HCT116 (cell line): ENCODE results near the gene SH3PXD2A. TPM values are rescaled to one million over a fixed set of nuclear protein-coding genes. Genes with fewer than 3 reads are reported as not detected.

Experiments
- ATAC-seq: fragments of 200-7000 bp; cut with Tn5 transposase; 2 replicates; pipeline ENCODE4 v1.9.1; 2020; ENCODE audit warnings: mild to moderate bottlenecking, moderate library complexity
- BruUV-seq: library from RNA; stranded (reverse); fragments of 400-500 nt; replicated peaks from 2 replicates; lab custom pipeline; 2021; lab: Mats Ljungman, UMichigan
- CTCF ChIA-PET: fragments of 300-600 bp; sonication (Branson Sonifier 250); formaldehyde crosslinking; loops from one replicate; lab custom pipeline; 2021; ENCODE audit warnings: antibody characterized with exemption; lab: Charles Lee
- POLR2A ChIA-PET: fragments of 300-600, 350-600 bp; sonication (Branson Sonifier 250); formaldehyde crosslinking; loops from one replicate; lab custom pipeline; 2021; ENCODE audit warnings: antibody characterized with exemption; lab: Charles Lee
- RAD21 ChIA-PET, 2 experiments: fragments of 300-600 bp; sonication (Branson Sonifier 250); formaldehyde crosslinking; loops; one replicate each; lab custom pipeline; 2023; ENCODE audit warnings: low total read pairs in 2 of 2; ENCODE audit not compliant: uncharacterized antibody in 2 of 2, unreplicated experiment in 2 of 2, low non-redundant PET in 1 of 2; lab: Charles Lee
- DNase-seq: peaks from one replicate; pipeline ENCODE4 v3.0.0-alpha.2; 2010; ENCODE audit warnings: low read depth, low spot score
- H2AFZ ChIP-seq: fragments of 200-600 bp; shearing (Covaris generic), sonication (generic); 2 replicates; pipeline ENCODE4 v1.6.1; 2017; ENCODE audit warnings: low read depth, mixed run types, mixed read lengths, antibody characterized with exemption, low read length; ENCODE audit not compliant: poor library complexity, severe bottlenecking
- H3K27ac ChIP-seq: 2 replicates; pipeline ENCODE4 v1.5.1; 2012; ENCODE audit warnings: low read depth, low read length
- H3K27me3 ChIP-seq: fragments of 200-600 bp; sonication (generic); 2 replicates; pipeline ENCODE4 v1.6.1; 2016; ENCODE audit warnings: mixed run types, low read length, mixed read lengths; ENCODE audit not compliant: insufficient read depth
- H3K36me3 ChIP-seq, 2 experiments: fragments of 200-500 bp in 1 of 2; fragments of 200-600 bp in 1 of 2; sonication (Bioruptor generic) in 1 of 2; sonication (generic) in 1 of 2; 2 replicates each; pipeline versions ENCODE4 v1.5.1 to v1.6.1; 2014 to 2016; ENCODE audit warnings: low read length in 2 of 2, inconsistent platforms in 1 of 2, mixed read lengths in 1 of 2, mixed run types in 1 of 2; ENCODE audit not compliant: insufficient read depth in 2 of 2, control insufficient read depth in 1 of 2
- H3K4me1 ChIP-seq, 2 experiments: fragments of 200-600 bp in 1 of 2; sonication (generic) in 1 of 2; 2 replicates each; pipeline versions ENCODE4 v1.5.1 to v1.6.1; 2012 to 2017; ENCODE audit warnings: low read length in 2 of 2, inconsistent platforms in 1 of 2, mild to moderate bottlenecking in 1 of 2, mixed read lengths in 1 of 2, mixed run types in 1 of 2, moderate library complexity in 1 of 2; ENCODE audit not compliant: insufficient read depth in 2 of 2, control insufficient read depth in 1 of 2
- H3K4me2 ChIP-seq: fragments of 200-600 bp; sonication (generic); 2 replicates; pipeline ENCODE4 v1.6.1; 2017; ENCODE audit warnings: mixed run types, low read length, mixed read lengths
- H3K4me3 ChIP-seq, 2 experiments: fragments of 200-600 bp in 1 of 2; sonication (generic) in 1 of 2; replicated peaks in 1 of 2; 2 replicates each; pipeline ENCODE4 v1.5.1; 2011 to 2016; ENCODE audit warnings: low read length in 2 of 2, control low read depth in 1 of 2, low read depth in 1 of 2, mild to moderate bottlenecking in 1 of 2, mixed read lengths in 1 of 2, mixed run types in 1 of 2
- H3K79me2 ChIP-seq: fragments of 200-600 bp; sonication (generic); 2 replicates; pipeline ENCODE4 v1.6.1; 2017; ENCODE audit warnings: mild to moderate bottlenecking, mixed run types, low read length, moderate library complexity, mixed read lengths; ENCODE audit not compliant: insufficient read depth
- H3K9ac ChIP-seq: fragments of 200-600 bp; sonication (generic); 2 replicates; pipeline ENCODE4 v1.6.1; 2016; ENCODE audit warnings: low read length, mixed read lengths
- H3K9me2 ChIP-seq: fragments of 200-600 bp; sonication (generic), shearing (Covaris generic); 2 replicates; pipeline ENCODE4 v1.6.1; 2017; ENCODE audit warnings: mixed run types, mild to moderate bottlenecking, moderate library complexity; ENCODE audit not compliant: insufficient read depth
- H3K9me3 ChIP-seq, 2 experiments: fragments of 200-500 bp in 1 of 2; fragments of 200-600 bp in 1 of 2; sonication (Bioruptor generic) in 1 of 2; sonication (generic) in 1 of 2; 2 replicates each; pipeline ENCODE4 v1.6.1; 2014 to 2017; ENCODE audit warnings: low read length in 2 of 2, mixed read lengths in 2 of 2, inconsistent platforms in 1 of 2, low read depth in 1 of 2, mild to moderate bottlenecking in 1 of 2, mixed run types in 1 of 2, moderate library complexity in 1 of 2; ENCODE audit not compliant: control insufficient read depth in 1 of 2, insufficient read depth in 1 of 2
- H4K20me1 ChIP-seq: fragments of 200-600 bp; sonication (generic), shearing (Covaris generic); 2 replicates; pipeline ENCODE4 v1.6.1; 2017; ENCODE audit warnings: mixed run types, mild to moderate bottlenecking, moderate library complexity; ENCODE audit not compliant: insufficient read depth
- ATF3 ChIP-seq: IDR thresholded peaks from 2 replicates; pipeline ENCODE4 v1.6.1; 2012
- RAD21 ChIP-seq: IDR thresholded peaks from 2 replicates; pipeline ENCODE4 v1.6.1; 2012; ENCODE audit warnings: low read depth, mild to moderate bottlenecking
- ZBTB33 ChIP-seq: IDR thresholded peaks from 2 replicates; pipeline ENCODE4 v1.6.1; 2011; ENCODE audit warnings: mild to moderate bottlenecking, low read length, moderate library complexity; ENCODE audit not compliant: insufficient replicate concordance; ENCODE audit errors: extremely low read depth
- ZNF274 ChIP-seq: fragments of 200-500 bp; sonication (Bioruptor generic); IDR thresholded peaks from 2 replicates; pipeline ENCODE4 v1.6.1; 2014; ENCODE audit warnings: mild to moderate bottlenecking, low read depth, low read length, inconsistent platforms
- intact Hi-C: fragments of 100-400 bp; cut with micrococcal nuclease; formaldehyde crosslinking; loops from 2 replicates; pipeline ENCODE4 v1.10.0; 2022
- total RNA-seq: library from RNA; stranded (reverse); gene quantifications from one replicate; pipeline ENCODE4 v1.2.1, GENCODE V29; 2021; ENCODE audit not compliant: unreplicated experiment

SH3PXD2A gene
- total RNA-seq, 1 experiment from 2014 or later: 8.7 TPM

GRCh38 chr10:103620352-103620740 is 235.0 kb downstream of the SH3PXD2A start (continued):
- TF ChIP-seq ZNF274: no peak
- no peak for TF ChIP-seq RAD21
- TF ChIP-seq ATF3: no peak

- Histone ChIP-seq H4K20me1 (no peaks in the 10 kb centered on the region), H3K9me2 (no peaks in the 10 kb centered on the region), H3K36me3 (no peaks in the 10 kb centered on the region), H3K4me3 (no peak overlapping the region), H3K9me3 (no peaks in the 10 kb centered on the region), H3K4me1 (no peaks in the 10 kb centered on the region), H2AFZ (no peak overlapping the region), H3K79me2 (no peaks in the 10 kb centered on the region), H3K9ac (no peak overlapping the region), H3K27ac (no peak overlapping the region), H3K27me3 (no peaks in the 10 kb centered on the region), H3K4me2 (no peak overlapping the region)
- intact Hi-C loops: no loop called here
- POLR2A ChIA-PET: no interaction called here
- RAD21 ChIA-PET: no interaction called here
- DNase-seq (no peak), ATAC-seq (no peak)
- BruUV-seq: no TSS peak
- TF ChIP-seq ZBTB33: no peak
- CTCF ChIA-PET: no interaction called here
These were observed 235.7 kb downstream of the SH3PXD2A start for GRCh38 chr10:103619424-103620351.
